ENCODE data around the gene ZFHX3. TPM values are rescaled to one million over a fixed set of nuclear protein-coding genes. Genes with fewer than 3 reads are reported as not detected.

Gene ZFHX3
- total RNA-seq, 4 donors from 2014 or later = 36.3 to 44.0 (median 38.1) TPM

- no peaks in the 10 kb centered on the region for H3K9me3 ChIP-seq
- DNase-seq (ENCODE audit: low spot score in 2 of 2) = no peak
- H3K36me3 ChIP-seq = no peaks in the 10 kb centered on the region
- H3K4me1 ChIP-seq = peaks cover 0 to 51% (median 15%) of the 10 kb centered on the region in 4 donors
- TF ChIP-seq POLR2A (IDR thresholded peaks at IDR 0.05) = no peak
- no peak for TF ChIP-seq EP300 (IDR thresholded peaks at IDR 0.05)
- TF ChIP-seq CTCF (IDR thresholded peaks at IDR 0.05) = no peak
- no peaks in the 10 kb centered on the region for H3K27me3 ChIP-seq
- H3K4me3 ChIP-seq = no peak overlapping the region
- WGBS, 2 donors = 93 to 96% methylated on average over 5 of the region's 5 CpGs
- H3K27ac ChIP-seq = no peak overlapping the region
Measured at GRCh38 chr16:72925631-72925979, 122.3 kb downstream of the ZFHX3 start.

- no peaks in the 10 kb centered on the region for H3K36me3 ChIP-seq
Measured at GRCh38 chr16:72924927-72925630, 122.8 kb downstream of the ZFHX3 start.

GRCh38 chr16:72924537-72924926, 123.4 kb downstream of the ZFHX3 start:
- TF ChIP-seq EP300 (IDR thresholded peaks at IDR 0.05) (no peak), POLR2A (IDR thresholded peaks at IDR 0.05) (no peak), CTCF (IDR thresholded peaks at IDR 0.05) (no peak)
- Histone ChIP-seq H3K9me3 (no peaks in the 10 kb centered on the region), H3K4me3 (no peak overlapping the region), H3K4me1 (peaks cover 0 to 41% (median 12%) of the 10 kb centered on the region in 4 donors), H3K27ac (no peak overlapping the region), H3K27me3 (no peaks in the 10 kb centered on the region), H3K36me3 (no peaks in the 10 kb centered on the region)
- no peak for DNase-seq (ENCODE audit: low spot score in 2 of 2)
- WGBS, 2 donors = 86 to 93% methylated on average over 9 of the region's 9 CpGs

More at GRCh38 chr16:72924927-72925630, 122.8 kb downstream of the ZFHX3 start:
- Histone ChIP-seq H3K4me1 (peaks cover 0 to 46% (median 13%) of the 10 kb centered on the region in 4 donors), H3K9me3 (no peaks in the 10 kb centered on the region), H3K27me3 (no peaks in the 10 kb centered on the region), H3K27ac (no peak overlapping the region), H3K4me3 (no peak overlapping the region)
- no peak for TF ChIP-seq CTCF (IDR thresholded peaks at IDR 0.05)
- no peak for TF ChIP-seq EP300 (IDR thresholded peaks at IDR 0.05)
- TF ChIP-seq POLR2A (IDR thresholded peaks at IDR 0.05) = no peak
- DNase-seq (ENCODE audit: low spot score in 2 of 2) = no peak
- 79 to 93% methylated on average over 17 of the region's 17 CpGs for WGBS, 2 donors

GRCh38 chr16:72923757-72924156, 124.2 kb downstream of the ZFHX3 start:
- DNase-seq (ENCODE audit: low spot score in 2 of 2) = no peak
- Histone ChIP-seq H3K4me3 (no peak overlapping the region), H3K36me3 (no peaks in the 10 kb centered on the region), H3K27me3 (no peaks in the 10 kb centered on the region), H3K27ac (no peak overlapping the region), H3K9me3 (no peaks in the 10 kb centered on the region), H3K4me1 (peaks cover 0 to 38% (median 12%) of the 10 kb centered on the region in 4 donors)
- 84 to 87% methylated on average over 11 of the region's 11 CpGs for WGBS, 2 donors
- TF ChIP-seq POLR2A (IDR thresholded peaks at IDR 0.05) (no peak), EP300 (IDR thresholded peaks at IDR 0.05) (no peak), CTCF (IDR thresholded peaks at IDR 0.05) (no peak)

- peaks cover 0 to 29% (median 11%) of the 10 kb centered on the region in 4 donors for H3K4me1 ChIP-seq
- H3K9me3 ChIP-seq = no peaks in the 10 kb centered on the region
- no peak for DNase-seq (ENCODE audit: low spot score in 2 of 2)
- H3K27ac ChIP-seq = no peak overlapping the region
- H3K4me3 ChIP-seq = no peak overlapping the region
- no peaks in the 10 kb centered on the region for H3K36me3 ChIP-seq
- no peaks in the 10 kb centered on the region for H3K27me3 ChIP-seq
- WGBS, 2 donors = 81 to 87% methylated on average over 3 of the region's 3 CpGs
- no peak for TF ChIP-seq CTCF (IDR thresholded peaks at IDR 0.05)
- TF ChIP-seq POLR2A (IDR thresholded peaks at IDR 0.05) = no peak
- no peak for TF ChIP-seq EP300 (IDR thresholded peaks at IDR 0.05)
Measured at GRCh38 chr16:72922714-72923113, 125.2 kb downstream of the ZFHX3 start.

All from tibial nerve (tissue), 4 donors.